Sigmoid colon (tissue), 7 donors: Measurements from ENCODE around the gene IL21R. TPM values are rescaled to one million over a fixed set of nuclear protein-coding genes. Genes with fewer than 3 reads are reported as not detected.

Source experiments
- DNase-seq: peaks from one replicate; pipeline ENCODE4 v3.0.0-alpha.2; 2019
- H3K27ac ChIP-seq, 4 donors: fragments of 200-600 bp; sonication (generic); one replicate each; pipeline ENCODE4 v1.5.1; 2016 to 2019; ENCODE audit warnings: mild to moderate bottlenecking in 1 of 4
- H3K27me3 ChIP-seq, 3 donors: fragments of 200-600 bp; sonication (generic); one replicate each; pipeline ENCODE4 v1.5.1; 2019; ENCODE audit warnings: mild to moderate bottlenecking in 1 of 3
- H3K36me3 ChIP-seq, 4 donors: fragments of 200-600 bp; sonication (generic); one replicate each; pipeline ENCODE4 v1.5.1; 2016 to 2019
- H3K4me1 ChIP-seq, 4 donors: fragments of 200-600 bp; sonication (generic); one replicate each; pipeline ENCODE4 v1.5.1; 2017 to 2019
- H3K4me3 ChIP-seq, 4 donors: fragments of 200-600 bp; sonication (generic); one replicate each; pipeline ENCODE4 v1.5.1; 2017 to 2019; ENCODE audit warnings: mild to moderate bottlenecking in 2 of 4, moderate library complexity in 1 of 4
- H3K9me3 ChIP-seq, 4 donors: fragments of 200-600 bp in 3 of 4; sonication (generic) in 3 of 4; one replicate each; pipeline versions ENCODE4 v1.5.1 to v1.6.1; 2013 to 2019
- EP300 ChIP-seq, 4 donors: sonication (generic); formaldehyde crosslinking; IDR thresholded peaks; one replicate each; pipeline ENCODE4 v1.6.1; 2017; ENCODE audit warnings: antibody characterized with exemption in 4 of 4
- POLR2A ChIP-seq, 2 donors: fragments of 450-650 bp; IDR thresholded peaks; one replicate each; pipeline ENCODE4 v1.6.1; 2016; ENCODE audit warnings: antibody characterized with exemption in 2 of 2, mild to moderate bottlenecking in 2 of 2, moderate library complexity in 2 of 2
- POLR2AphosphoS5 ChIP-seq, 4 donors: sonication (generic); formaldehyde crosslinking; IDR thresholded peaks; one replicate each; pipeline ENCODE4 v1.6.1; 2017; ENCODE audit warnings: antibody characterized with exemption in 4 of 4
- WGBS, 2 donors: extraction: QIAGEN DNeasy Blood & Tissue Kit; methylation state at CpG; one replicate each; pipeline ENCODE4 v1.1.7; 2013; 5-methylcytosine and 5-hydroxymethylcytosine counted together
- intact Hi-C: fragments of 100-400 bp; cut with DNase I; formaldehyde crosslinking; loops from one replicate; pipeline ENCODE4 v1.15.1; 2023
- polyA plus RNA-seq, 3 donors: library from polyadenylated mRNA; stranded (reverse); fragments of 200-250 nt; gene quantifications; one replicate each; pipeline ENCODE4 v1.2.3, GENCODE V29; 2013
- total RNA-seq, 4 donors: library from RNA; depleted of rRNA; stranded (reverse); fragments of >200 nt; gene quantifications; one replicate each; pipeline ENCODE4 v1.1.0, GENCODE V29; 2016
- TF ChIP-seq, protein P1 (sequence below), 4 experiments: fragments of 450-650 bp in 3 of 4; fragments of 200-600 bp in 1 of 4; IDR thresholded peaks; one replicate each; pipeline ENCODE4 v1.5.1; 2016 to 2019; ENCODE audit warnings: antibody characterized with exemption in 4 of 4, mild to moderate bottlenecking in 3 of 4, moderate library complexity in 2 of 4
- donor health status: healthy with polysubstance abuse.
- donor health status: Bipolar disorder and iron deficiency.
- donor health status: healthy.

Gene IL21R
- total and polyA plus RNA-seq, 7 donors, result under 0.01 to 7.9 (median 0.27) TPM; not detected in 2

DNA sequence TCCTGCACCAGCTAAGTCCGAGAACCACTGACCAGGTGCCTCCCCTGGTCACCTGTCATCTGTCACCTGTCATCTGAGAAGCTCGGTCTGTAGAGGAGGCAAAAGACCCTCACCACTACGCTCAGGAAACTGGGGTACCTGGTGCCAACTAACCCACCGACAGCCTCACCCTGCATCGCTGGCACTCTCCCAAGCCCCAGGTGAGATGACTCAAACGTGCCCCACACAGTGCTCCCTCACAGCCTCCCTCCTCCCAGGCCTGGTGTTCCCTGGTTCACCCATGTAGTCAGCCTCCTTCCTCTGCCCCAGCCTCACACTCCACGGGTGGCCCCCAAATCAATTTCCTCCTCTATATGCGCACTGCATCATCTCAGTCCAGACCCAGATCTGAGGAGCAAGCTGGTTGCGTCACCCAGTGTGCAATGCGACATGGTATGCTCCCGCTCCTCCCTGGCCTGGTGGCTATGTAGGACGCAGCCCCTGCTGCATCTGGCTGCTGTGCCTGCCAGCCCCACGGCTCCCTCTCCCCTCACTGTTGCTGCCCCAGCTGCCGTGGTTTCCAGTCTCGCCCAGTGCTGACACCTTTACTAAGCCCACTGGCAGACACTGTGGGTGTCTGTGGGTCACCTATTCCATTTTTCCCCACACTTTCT is 79.4 kb downstream of the IL21R start:
- DNase-seq, result no peak
- intact Hi-C loops, result no loop called here
- TF ChIP-seq EP300 (IDR thresholded peaks at IDR 0.05), result no peak
- no peak for TF ChIP-seq POLR2A (IDR thresholded peaks at IDR 0.05)
- Histone ChIP-seq H3K4me3 (no peak overlapping the region), H3K4me1 (no peaks in the 10 kb centered on the region), H3K36me3 (peaks cover 67 to 100% (median 81%) of the 10 kb centered on the region in 4 donors), H3K9me3 (no peaks in the 10 kb centered on the region), H3K27me3 (no peaks in the 10 kb centered on the region), H3K27ac (no peak overlapping the region)
- WGBS, 2 donors, result 91 to 94% methylated on average over 15 of the region's 15 CpGs

DNA sequence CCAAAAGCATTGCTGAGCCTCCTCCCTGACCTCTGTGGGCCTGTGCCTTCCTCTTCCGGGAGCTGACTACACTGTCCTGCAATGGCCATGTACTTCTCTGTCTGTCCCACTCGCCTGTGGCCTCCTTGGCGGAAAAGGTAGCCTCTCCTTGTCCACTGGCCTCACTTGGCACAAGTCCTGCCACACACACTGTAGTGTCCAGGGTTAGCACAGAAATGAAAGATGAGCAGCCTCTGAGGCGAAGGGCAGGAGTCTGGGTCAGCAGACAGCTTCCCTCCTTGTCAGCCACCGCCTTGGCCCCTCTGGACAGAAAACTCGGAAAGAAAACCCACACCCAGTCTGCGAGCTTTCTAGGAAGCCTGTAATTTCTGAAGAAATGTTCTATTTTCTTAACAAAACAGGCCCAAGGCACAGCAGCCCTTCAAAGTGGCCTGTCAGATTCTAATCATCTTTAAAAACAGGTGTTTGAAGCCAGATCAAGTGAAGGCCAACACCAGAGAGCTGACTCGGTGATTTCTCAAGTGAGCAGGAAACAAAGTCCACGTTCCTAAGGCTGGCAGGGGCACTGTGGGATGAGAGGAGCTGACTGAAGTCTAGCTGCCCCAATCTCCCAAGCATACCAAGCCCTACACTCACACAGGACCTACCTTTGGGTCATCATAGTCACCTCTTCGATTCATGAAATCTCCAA is 80.6 kb downstream of the IL21R start:
- 92 to 94% methylated on average over 10 of the region's 10 CpGs for WGBS, 2 donors
- Histone ChIP-seq H3K9me3 (no peaks in the 10 kb centered on the region), H3K4me3 (no peak overlapping the region), H3K36me3 (peaks cover 61 to 100% (median 80%) of the 10 kb centered on the region in 4 donors), H3K27ac (no peak overlapping the region), H3K27me3 (no peaks in the 10 kb centered on the region), H3K4me1 (no peaks in the 10 kb centered on the region)
- intact Hi-C loops, result no loop called here
- TF ChIP-seq, protein P1, sequence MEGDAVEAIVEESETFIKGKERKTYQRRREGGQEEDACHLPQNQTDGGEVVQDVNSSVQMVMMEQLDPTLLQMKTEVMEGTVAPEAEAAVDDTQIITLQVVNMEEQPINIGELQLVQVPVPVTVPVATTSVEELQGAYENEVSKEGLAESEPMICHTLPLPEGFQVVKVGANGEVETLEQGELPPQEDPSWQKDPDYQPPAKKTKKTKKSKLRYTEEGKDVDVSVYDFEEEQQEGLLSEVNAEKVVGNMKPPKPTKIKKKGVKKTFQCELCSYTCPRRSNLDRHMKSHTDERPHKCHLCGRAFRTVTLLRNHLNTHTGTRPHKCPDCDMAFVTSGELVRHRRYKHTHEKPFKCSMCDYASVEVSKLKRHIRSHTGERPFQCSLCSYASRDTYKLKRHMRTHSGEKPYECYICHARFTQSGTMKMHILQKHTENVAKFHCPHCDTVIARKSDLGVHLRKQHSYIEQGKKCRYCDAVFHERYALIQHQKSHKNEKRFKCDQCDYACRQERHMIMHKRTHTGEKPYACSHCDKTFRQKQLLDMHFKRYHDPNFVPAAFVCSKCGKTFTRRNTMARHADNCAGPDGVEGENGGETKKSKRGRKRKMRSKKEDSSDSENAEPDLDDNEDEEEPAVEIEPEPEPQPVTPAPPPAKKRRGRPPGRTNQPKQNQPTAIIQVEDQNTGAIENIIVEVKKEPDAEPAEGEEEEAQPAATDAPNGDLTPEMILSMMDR (IDR thresholded peaks at IDR 0.05), result no peak
- TF ChIP-seq POLR2A (IDR thresholded peaks at IDR 0.05), result no peak
- no peak for TF ChIP-seq POLR2AphosphoS5 (IDR thresholded peaks at IDR 0.05)
- no peak for TF ChIP-seq EP300 (IDR thresholded peaks at IDR 0.05)
- DNase-seq, result no peak

DNA sequence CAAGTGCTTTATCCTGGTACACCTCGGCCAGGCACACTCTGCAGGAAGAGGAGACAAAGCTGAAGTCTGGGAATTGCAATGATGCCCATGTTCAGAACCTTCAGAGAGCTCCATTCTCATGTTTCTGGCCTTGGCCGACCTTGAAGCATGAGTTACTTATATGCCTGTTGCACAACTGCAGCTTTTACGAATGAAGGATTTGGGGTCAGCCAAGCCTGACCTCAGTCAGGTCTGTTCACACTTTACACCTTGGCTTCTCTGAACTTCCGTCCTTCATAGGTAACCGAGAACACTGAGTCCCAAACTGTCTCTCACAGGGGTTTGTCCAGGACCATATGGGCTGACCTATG is 81.1 kb downstream of the IL21R start:
- Histone ChIP-seq H3K27me3 (no peaks in the 10 kb centered on the region), H3K27ac (no peak overlapping the region), H3K9me3 (no peaks in the 10 kb centered on the region), H3K4me1 (no peaks in the 10 kb centered on the region), H3K36me3 (peaks cover 56 to 100% (median 78%) of the 10 kb centered on the region in 4 donors), H3K4me3 (no peak overlapping the region)
- WGBS, 2 donors, result 92 to 93% methylated on average over 5 of the region's 5 CpGs
- TF ChIP-seq POLR2A (IDR thresholded peaks at IDR 0.05) (no peak), POLR2AphosphoS5 (IDR thresholded peaks at IDR 0.05) (no peak), EP300 (IDR thresholded peaks at IDR 0.05) (no peak)
- TF ChIP-seq, protein P1 (IDR thresholded peaks at IDR 0.05), result no peak
- intact Hi-C loops, result no loop called here
- no peak for DNase-seq

DNA sequence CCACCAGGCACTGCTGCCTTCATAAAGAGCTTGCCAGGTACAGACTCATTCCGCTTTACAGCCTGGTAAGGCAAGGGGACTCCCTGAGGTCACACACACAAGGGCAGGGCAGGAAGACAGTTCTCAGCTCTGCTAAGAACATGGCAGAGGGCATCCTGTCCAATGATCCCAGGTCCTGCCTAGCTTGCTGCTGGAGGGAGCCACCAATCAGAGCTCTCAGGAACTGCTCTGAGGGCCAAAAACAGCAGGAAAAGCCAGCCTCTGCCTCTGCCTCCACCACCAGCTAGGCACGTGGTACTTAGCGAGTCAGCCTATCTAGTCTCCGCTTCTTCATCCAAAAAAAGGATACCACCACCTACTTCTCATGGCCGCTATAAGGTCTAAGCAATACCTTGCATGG is 81.7 kb downstream of the IL21R start:
- 93 to 98% methylated on average over 5 of the region's 5 CpGs for WGBS, 2 donors
- H3K9me3 ChIP-seq, result no peaks in the 10 kb centered on the region
- TF ChIP-seq, protein P1 (IDR thresholded peaks at IDR 0.05), result no peak
- no peak for TF ChIP-seq POLR2AphosphoS5 (IDR thresholded peaks at IDR 0.05)
- TF ChIP-seq POLR2A (IDR thresholded peaks at IDR 0.05), result no peak
- no peak overlapping the region for H3K27ac ChIP-seq
- intact Hi-C loops, result no loop called here
- no peak overlapping the region for H3K4me3 ChIP-seq
- H3K27me3 ChIP-seq, result no peaks in the 10 kb centered on the region
- peaks cover 53 to 100% (median 78%) of the 10 kb centered on the region in 4 donors for H3K36me3 ChIP-seq
- no peaks in the 10 kb centered on the region for H3K4me1 ChIP-seq
- DNase-seq, result no peak

DNA sequence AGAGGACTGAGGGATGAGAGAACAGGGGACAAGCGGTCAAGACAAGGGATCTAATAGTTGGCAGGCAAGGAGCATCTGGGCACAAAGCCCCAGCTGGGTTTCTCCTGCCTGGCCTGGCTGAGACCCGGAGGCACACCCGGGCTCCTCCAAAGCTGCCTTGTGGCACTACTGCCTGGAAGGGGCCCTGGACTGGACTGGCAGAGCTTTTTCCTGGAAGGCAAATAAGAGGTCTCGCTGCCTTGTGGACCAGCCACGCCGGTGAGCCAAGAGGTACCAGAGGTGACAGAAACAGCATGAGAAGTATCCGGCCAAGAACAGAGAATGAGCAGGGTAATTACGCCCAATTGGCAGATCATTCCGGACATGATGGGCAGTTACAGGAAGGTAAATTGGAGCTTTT is 83.2 kb downstream of the IL21R start:
- TF ChIP-seq POLR2AphosphoS5 (IDR thresholded peaks at IDR 0.05), result no peak
- TF ChIP-seq EP300 (IDR thresholded peaks at IDR 0.05), result no peak
- TF ChIP-seq POLR2A (IDR thresholded peaks at IDR 0.05), result no peak
- TF ChIP-seq, protein P1 (IDR thresholded peaks at IDR 0.05), result no peak
- Histone ChIP-seq H3K36me3 (peaks cover 57 to 100% (median 89%) of the 10 kb centered on the region in 4 donors), H3K27me3 (no peaks in the 10 kb centered on the region), H3K4me3 (no peak overlapping the region), H3K4me1 (no peaks in the 10 kb centered on the region), H3K9me3 (no peaks in the 10 kb centered on the region), H3K27ac (no peak overlapping the region)
- 96% methylated on average over 9 of the region's 9 CpGs for WGBS, 2 donors
- intact Hi-C loops, result no loop called here
- no peak for DNase-seq
